HCT116 (cell line): ENCODE measurements around the gene LACTB. TPM values are rescaled to one million over a fixed set of nuclear protein-coding genes. Genes with fewer than 3 reads are reported as not detected.

Experiments
- ATAC-seq: fragments of 200-7000 bp; cut with Tn5 transposase; 2 replicates; pipeline ENCODE4 v1.9.1; 2020; ENCODE audit warnings: mild to moderate bottlenecking, moderate library complexity
- BruUV-seq: library from RNA; stranded (reverse); fragments of 400-500 nt; replicated peaks from 2 replicates; lab custom pipeline; 2021; lab: Mats Ljungman, UMichigan
- CTCF ChIA-PET: fragments of 300-600 bp; sonication (Branson Sonifier 250); formaldehyde crosslinking; loops from one replicate; lab custom pipeline; 2021; ENCODE audit warnings: antibody characterized with exemption; lab: Charles Lee
- POLR2A ChIA-PET: fragments of 300-600, 350-600 bp; sonication (Branson Sonifier 250); formaldehyde crosslinking; loops from one replicate; lab custom pipeline; 2021; ENCODE audit warnings: antibody characterized with exemption; lab: Charles Lee
- RAD21 ChIA-PET, 2 experiments: fragments of 300-600 bp; sonication (Branson Sonifier 250); formaldehyde crosslinking; loops; one replicate each; lab custom pipeline; 2023; ENCODE audit warnings: low total read pairs in 2 of 2; ENCODE audit not compliant: uncharacterized antibody in 2 of 2, unreplicated experiment in 2 of 2, low non-redundant PET in 1 of 2; lab: Charles Lee
- DNase-seq: peaks from one replicate; pipeline ENCODE4 v3.0.0-alpha.2; 2010; ENCODE audit warnings: low read depth, low spot score
- H2AFZ ChIP-seq: fragments of 200-600 bp; shearing (Covaris generic), sonication (generic); 2 replicates; pipeline ENCODE4 v1.6.1; 2017; ENCODE audit warnings: low read depth, mixed run types, mixed read lengths, antibody characterized with exemption, low read length; ENCODE audit not compliant: poor library complexity, severe bottlenecking
- H3K27ac ChIP-seq: 2 replicates; pipeline ENCODE4 v1.5.1; 2012; ENCODE audit warnings: low read depth, low read length
- H3K27me3 ChIP-seq: fragments of 200-600 bp; sonication (generic); 2 replicates; pipeline ENCODE4 v1.6.1; 2016; ENCODE audit warnings: mixed run types, low read length, mixed read lengths; ENCODE audit not compliant: insufficient read depth
- H3K36me3 ChIP-seq, 2 experiments: fragments of 200-500 bp in 1 of 2; fragments of 200-600 bp in 1 of 2; sonication (Bioruptor generic) in 1 of 2; sonication (generic) in 1 of 2; 2 replicates each; pipeline versions ENCODE4 v1.5.1 to v1.6.1; 2014 to 2016; ENCODE audit warnings: low read length in 2 of 2, inconsistent platforms in 1 of 2, mixed read lengths in 1 of 2, mixed run types in 1 of 2; ENCODE audit not compliant: insufficient read depth in 2 of 2, control insufficient read depth in 1 of 2
- H3K4me1 ChIP-seq, 2 experiments: fragments of 200-600 bp in 1 of 2; sonication (generic) in 1 of 2; 2 replicates each; pipeline versions ENCODE4 v1.5.1 to v1.6.1; 2012 to 2017; ENCODE audit warnings: low read length in 2 of 2, inconsistent platforms in 1 of 2, mild to moderate bottlenecking in 1 of 2, mixed read lengths in 1 of 2, mixed run types in 1 of 2, moderate library complexity in 1 of 2; ENCODE audit not compliant: insufficient read depth in 2 of 2, control insufficient read depth in 1 of 2
- H3K4me2 ChIP-seq: fragments of 200-600 bp; sonication (generic); 2 replicates; pipeline ENCODE4 v1.6.1; 2017; ENCODE audit warnings: mixed run types, low read length, mixed read lengths
- H3K4me3 ChIP-seq, 2 experiments: fragments of 200-600 bp in 1 of 2; sonication (generic) in 1 of 2; replicated peaks in 1 of 2; 2 replicates each; pipeline ENCODE4 v1.5.1; 2011 to 2016; ENCODE audit warnings: low read length in 2 of 2, control low read depth in 1 of 2, low read depth in 1 of 2, mild to moderate bottlenecking in 1 of 2, mixed read lengths in 1 of 2, mixed run types in 1 of 2
- H3K79me2 ChIP-seq: fragments of 200-600 bp; sonication (generic); 2 replicates; pipeline ENCODE4 v1.6.1; 2017; ENCODE audit warnings: mild to moderate bottlenecking, mixed run types, low read length, moderate library complexity, mixed read lengths; ENCODE audit not compliant: insufficient read depth
- H3K9ac ChIP-seq: fragments of 200-600 bp; sonication (generic); 2 replicates; pipeline ENCODE4 v1.6.1; 2016; ENCODE audit warnings: low read length, mixed read lengths
- H3K9me2 ChIP-seq: fragments of 200-600 bp; sonication (generic), shearing (Covaris generic); 2 replicates; pipeline ENCODE4 v1.6.1; 2017; ENCODE audit warnings: mixed run types, mild to moderate bottlenecking, moderate library complexity; ENCODE audit not compliant: insufficient read depth
- H3K9me3 ChIP-seq, 2 experiments: fragments of 200-500 bp in 1 of 2; fragments of 200-600 bp in 1 of 2; sonication (Bioruptor generic) in 1 of 2; sonication (generic) in 1 of 2; 2 replicates each; pipeline ENCODE4 v1.6.1; 2014 to 2017; ENCODE audit warnings: low read length in 2 of 2, mixed read lengths in 2 of 2, inconsistent platforms in 1 of 2, low read depth in 1 of 2, mild to moderate bottlenecking in 1 of 2, mixed run types in 1 of 2, moderate library complexity in 1 of 2; ENCODE audit not compliant: control insufficient read depth in 1 of 2, insufficient read depth in 1 of 2
- H4K20me1 ChIP-seq: fragments of 200-600 bp; sonication (generic), shearing (Covaris generic); 2 replicates; pipeline ENCODE4 v1.6.1; 2017; ENCODE audit warnings: mixed run types, mild to moderate bottlenecking, moderate library complexity; ENCODE audit not compliant: insufficient read depth
- CBX3 ChIP-seq: IDR thresholded peaks from 2 replicates; pipeline ENCODE4 v1.6.1; 2012; ENCODE audit warnings: low read depth
- EGR1 ChIP-seq: IDR thresholded peaks from 2 replicates; pipeline ENCODE4 v1.6.1; 2012; ENCODE audit warnings: low read depth
- ELF1 ChIP-seq: IDR thresholded peaks from 2 replicates; pipeline ENCODE4 v1.6.1; 2012; ENCODE audit warnings: low read depth, borderline replicate concordance
- EZH2 ChIP-seq: fragments of 200-600 bp; sonication (generic); IDR thresholded peaks from 2 replicates; pipeline ENCODE4 v1.6.1; 2017; ENCODE audit warnings: antibody characterized with exemption, mixed run types
- EZH2phosphoT487 ChIP-seq: fragments of 200-600 bp; IDR thresholded peaks from 2 replicates; pipeline ENCODE4 v1.6.1; 2018; ENCODE audit warnings: antibody characterized with exemption, borderline replicate concordance
- FOSL1 ChIP-seq: IDR thresholded peaks from 2 replicates; pipeline ENCODE4 v1.6.1; 2012; ENCODE audit warnings: low read depth
- POLR2A ChIP-seq: IDR thresholded peaks from 2 replicates; pipeline ENCODE4 v1.7.0; 2011; ENCODE audit warnings: borderline replicate concordance; ENCODE audit not compliant: insufficient read depth, insufficient read length; ENCODE audit errors: extremely low read depth
- RAD21 ChIP-seq: IDR thresholded peaks from 2 replicates; pipeline ENCODE4 v1.6.1; 2012; ENCODE audit warnings: low read depth, mild to moderate bottlenecking
- SP1 ChIP-seq: IDR thresholded peaks from 2 replicates; pipeline ENCODE4 v1.6.1; 2012; ENCODE audit warnings: low read depth
- SRF ChIP-seq: IDR thresholded peaks from 2 replicates; pipeline ENCODE4 v1.6.1; 2012; ENCODE audit warnings: low read depth
- TCF7L2 ChIP-seq: IDR thresholded peaks from 2 replicates; pipeline ENCODE4 v1.7.0; 2011; ENCODE audit warnings: borderline replicate concordance, inconsistent platforms; ENCODE audit not compliant: insufficient read depth, insufficient read length; ENCODE audit errors: extremely low read depth
- YY1 ChIP-seq: IDR thresholded peaks from 2 replicates; pipeline ENCODE4 v1.6.1; 2011; ENCODE audit warnings: low read length, low read depth, moderate library complexity, mild to moderate bottlenecking; ENCODE audit not compliant: insufficient replicate concordance; ENCODE audit errors: extremely low read depth
- ZFX ChIP-seq: fragments of 450-650 bp; IDR thresholded peaks from 2 replicates; pipeline ENCODE4 v1.6.1; 2017
- ZNF274 ChIP-seq: fragments of 200-500 bp; sonication (Bioruptor generic); IDR thresholded peaks from 2 replicates; pipeline ENCODE4 v1.6.1; 2014; ENCODE audit warnings: mild to moderate bottlenecking, low read depth, low read length, inconsistent platforms
- intact Hi-C: fragments of 100-400 bp; cut with micrococcal nuclease; formaldehyde crosslinking; loops from 2 replicates; pipeline ENCODE4 v1.10.0; 2022
- total RNA-seq: library from RNA; stranded (reverse); gene quantifications from one replicate; pipeline ENCODE4 v1.2.1, GENCODE V29; 2021; ENCODE audit not compliant: unreplicated experiment
- TF ChIP-seq, protein P1 (sequence below): IDR thresholded peaks from 2 replicates; pipeline ENCODE4 v1.6.1; 2011; ENCODE audit warnings: mild to moderate bottlenecking, low read length, moderate library complexity; ENCODE audit not compliant: insufficient replicate concordance; ENCODE audit errors: extremely low read depth
- TF ChIP-seq, protein P2 (sequence below): IDR thresholded peaks from 2 replicates; pipeline ENCODE4 v1.6.1; 2012
- TF ChIP-seq, protein P3 (sequence below), 3 experiments: fragments of 200-600 bp in 1 of 3; sonication (generic) in 1 of 3; IDR thresholded peaks in 2 of 3; conservative IDR thresholded peaks in 1 of 3; 2 replicates each; pipeline ENCODE4 v1.5.1; 2012 to 2017; ENCODE audit warnings: low read depth in 2 of 3, low read length in 2 of 3, antibody characterized with exemption in 1 of 3, borderline replicate concordance in 1 of 3, control low read depth in 1 of 3, mild to moderate bottlenecking in 1 of 3, mixed read lengths in 1 of 3, mixed run types in 1 of 3, moderate library complexity in 1 of 3; ENCODE audit not compliant: insufficient read depth in 1 of 3

LACTB gene
- total RNA-seq, 1 experiment from 2014 or later, result 7.6 TPM

DNA sequence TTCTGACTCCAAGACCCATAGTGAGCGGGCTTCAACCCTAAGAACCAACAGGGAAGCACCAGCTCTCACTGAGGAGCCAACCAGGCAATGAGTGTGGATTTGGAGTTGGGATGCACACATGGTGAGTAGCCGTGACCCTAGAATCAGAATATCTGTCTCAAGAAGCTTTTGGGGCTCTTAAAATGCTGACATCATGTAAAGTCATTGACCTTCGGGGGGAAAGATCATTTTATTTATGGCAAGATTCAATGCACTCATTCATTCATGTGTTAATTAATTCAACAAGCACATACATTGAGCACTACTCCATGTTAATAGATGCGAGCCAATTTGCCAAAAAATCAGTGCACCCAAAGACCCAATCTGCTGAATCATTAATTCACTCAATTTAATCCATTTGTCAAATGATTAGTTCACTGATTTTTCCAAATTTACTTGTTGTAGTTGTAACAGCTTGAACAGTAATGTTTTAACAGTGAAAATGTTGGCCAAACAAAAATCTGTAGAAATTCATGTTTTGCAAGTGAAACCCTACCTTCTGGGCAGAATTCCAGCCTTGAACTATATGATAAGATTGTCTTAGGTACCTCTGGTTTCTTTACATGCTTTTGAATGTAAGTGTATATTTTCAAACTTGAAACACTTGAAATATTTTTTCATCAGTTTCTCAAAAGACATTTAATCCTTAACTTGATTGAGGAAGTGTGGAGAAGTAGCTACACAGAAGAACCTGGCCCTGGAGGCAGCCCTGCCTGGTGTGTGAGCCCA, 29.8 kb upstream of the LACTB start:
- CTCF ChIA-PET, result interaction anchor here (0.7 to 3.7 kb wide), 7 partner anchors 14 to 310 kb away, joined by 3 to 26 read pairs (median 13); no protein-coding TSS in a partner anchor
- H3K79me2 ChIP-seq, result no peaks in the 10 kb centered on the region
- H3K36me3 ChIP-seq, result no peaks in the 10 kb centered on the region
- intact Hi-C loops, result loop anchor here (2.0 kb wide), 1 partner anchor 445 kb away; no protein-coding TSS in a partner anchor
- DNase-seq, result no peak
- H3K27ac ChIP-seq, result no peak overlapping the region
- no TSS peak for BruUV-seq
- no peaks in the 10 kb centered on the region for H3K9me2 ChIP-seq
- POLR2A ChIA-PET, result no interaction called here
- no peak overlapping the region for H3K4me2 ChIP-seq
- no peak overlapping the region for H3K4me3 ChIP-seq
- H3K9me3 ChIP-seq, result no peaks in the 10 kb centered on the region
- H4K20me1 ChIP-seq, result no peaks in the 10 kb centered on the region
- no peak overlapping the region for H3K9ac ChIP-seq
- RAD21 ChIA-PET, result no interaction called here
- H2AFZ ChIP-seq, result no peak overlapping the region
- H3K4me1 ChIP-seq, result no peaks in the 10 kb centered on the region
- H3K27me3 ChIP-seq, result no peaks in the 10 kb centered on the region
- ATAC-seq, result no peak
- TF ChIP-seq TCF7L2, result no peak
- no peak for TF ChIP-seq ZFX
- no peak for TF ChIP-seq SP1
- TF ChIP-seq FOSL1, result no peak
- TF ChIP-seq SRF, result no peak
- TF ChIP-seq YY1, result no peak
- TF ChIP-seq, protein P1, sequence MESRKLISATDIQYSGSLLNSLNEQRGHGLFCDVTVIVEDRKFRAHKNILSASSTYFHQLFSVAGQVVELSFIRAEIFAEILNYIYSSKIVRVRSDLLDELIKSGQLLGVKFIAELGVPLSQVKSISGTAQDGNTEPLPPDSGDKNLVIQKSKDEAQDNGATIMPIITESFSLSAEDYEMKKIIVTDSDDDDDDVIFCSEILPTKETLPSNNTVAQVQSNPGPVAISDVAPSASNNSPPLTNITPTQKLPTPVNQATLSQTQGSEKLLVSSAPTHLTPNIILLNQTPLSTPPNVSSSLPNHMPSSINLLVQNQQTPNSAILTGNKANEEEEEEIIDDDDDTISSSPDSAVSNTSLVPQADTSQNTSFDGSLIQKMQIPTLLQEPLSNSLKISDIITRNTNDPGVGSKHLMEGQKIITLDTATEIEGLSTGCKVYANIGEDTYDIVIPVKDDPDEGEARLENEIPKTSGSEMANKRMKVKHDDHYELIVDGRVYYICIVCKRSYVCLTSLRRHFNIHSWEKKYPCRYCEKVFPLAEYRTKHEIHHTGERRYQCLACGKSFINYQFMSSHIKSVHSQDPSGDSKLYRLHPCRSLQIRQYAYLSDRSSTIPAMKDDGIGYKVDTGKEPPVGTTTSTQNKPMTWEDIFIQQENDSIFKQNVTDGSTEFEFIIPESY, result no peak
- TF ChIP-seq POLR2A, result no peak
- TF ChIP-seq RAD21, result no peak
- TF ChIP-seq EZH2, result no peak
- TF ChIP-seq, protein P2, sequence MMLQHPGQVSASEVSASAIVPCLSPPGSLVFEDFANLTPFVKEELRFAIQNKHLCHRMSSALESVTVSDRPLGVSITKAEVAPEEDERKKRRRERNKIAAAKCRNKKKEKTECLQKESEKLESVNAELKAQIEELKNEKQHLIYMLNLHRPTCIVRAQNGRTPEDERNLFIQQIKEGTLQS, result no peak
- TF ChIP-seq EGR1, result no peak
- TF ChIP-seq EZH2phosphoT487, result no peak
- no peak for TF ChIP-seq CBX3
- TF ChIP-seq, protein P3, sequence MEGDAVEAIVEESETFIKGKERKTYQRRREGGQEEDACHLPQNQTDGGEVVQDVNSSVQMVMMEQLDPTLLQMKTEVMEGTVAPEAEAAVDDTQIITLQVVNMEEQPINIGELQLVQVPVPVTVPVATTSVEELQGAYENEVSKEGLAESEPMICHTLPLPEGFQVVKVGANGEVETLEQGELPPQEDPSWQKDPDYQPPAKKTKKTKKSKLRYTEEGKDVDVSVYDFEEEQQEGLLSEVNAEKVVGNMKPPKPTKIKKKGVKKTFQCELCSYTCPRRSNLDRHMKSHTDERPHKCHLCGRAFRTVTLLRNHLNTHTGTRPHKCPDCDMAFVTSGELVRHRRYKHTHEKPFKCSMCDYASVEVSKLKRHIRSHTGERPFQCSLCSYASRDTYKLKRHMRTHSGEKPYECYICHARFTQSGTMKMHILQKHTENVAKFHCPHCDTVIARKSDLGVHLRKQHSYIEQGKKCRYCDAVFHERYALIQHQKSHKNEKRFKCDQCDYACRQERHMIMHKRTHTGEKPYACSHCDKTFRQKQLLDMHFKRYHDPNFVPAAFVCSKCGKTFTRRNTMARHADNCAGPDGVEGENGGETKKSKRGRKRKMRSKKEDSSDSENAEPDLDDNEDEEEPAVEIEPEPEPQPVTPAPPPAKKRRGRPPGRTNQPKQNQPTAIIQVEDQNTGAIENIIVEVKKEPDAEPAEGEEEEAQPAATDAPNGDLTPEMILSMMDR (IDR thresholded peaks at IDR 0.05 in 2 of 3, conservative IDR thresholded peaks at IDR 0.05 in 1 of 3; ENCODE audit: borderline replicate concordance in 1 of 3, insufficient read depth in 1 of 3, low read depth in 2 of 3, low read length in 2 of 3), result no peak
- no peak for TF ChIP-seq ELF1
- TF ChIP-seq ZNF274, result no peak
- TF ChIP-seq, all 23 proteins: peak for 0
